DND-41 (cell line): ENCODE data around the gene HIGD2A.
A peak's percentile ranks its signal among the peaks of the same experiment; 100 is the strongest.

Source experiments
- ATAC-seq: fragments of 200-7000 bp; cut with Tn5 transposase; 3 replicates; pipeline ENCODE4 v1.9.1; 2021; ENCODE audit warnings: low read depth; ENCODE audit not compliant: insufficient read depth
- DNase-seq: peaks from one replicate; pipeline ENCODE4 v3.0.0-alpha.2; 2020
- H2AFZ ChIP-seq: 2 replicates; pipeline ENCODE4 v1.6.0; 2012; ENCODE audit warnings: low read depth, low read length
- H3K27ac ChIP-seq: 2 replicates; pipeline ENCODE4 v1.5.1; 2012; ENCODE audit warnings: low read length, inconsistent platforms
- H3K27me3 ChIP-seq: fragments of 200-600 bp; sonication (generic); 2 replicates; pipeline ENCODE4 v1.6.0; 2012; ENCODE audit warnings: low read length, mild to moderate bottlenecking, inconsistent platforms; ENCODE audit not compliant: insufficient read depth, poor library complexity
- H3K36me3 ChIP-seq: 2 replicates; pipeline ENCODE4 v1.5.1; 2012; ENCODE audit warnings: low read length, inconsistent platforms; ENCODE audit not compliant: insufficient read depth
- H3K4me1 ChIP-seq: 2 replicates; pipeline ENCODE4 v1.5.1; 2012; ENCODE audit warnings: mild to moderate bottlenecking, low read length; ENCODE audit not compliant: insufficient read depth
- H3K4me2 ChIP-seq: 2 replicates; pipeline ENCODE4 v1.6.0; 2012; ENCODE audit warnings: mild to moderate bottlenecking, moderate library complexity, low read length, inconsistent platforms; ENCODE audit not compliant: insufficient read depth
- H3K4me3 ChIP-seq, 2 experiments: fragments of 200-600 bp in 1 of 2; shearing (Covaris generic) in 1 of 2; 2 replicates each; pipeline ENCODE4 v1.5.1; 2012 to 2016; ENCODE audit warnings: inconsistent platforms in 2 of 2, low read length in 2 of 2, mild to moderate bottlenecking in 2 of 2, low read depth in 1 of 2, moderate library complexity in 1 of 2
- H3K79me2 ChIP-seq: 2 replicates; pipeline ENCODE4 v1.6.0; 2012; ENCODE audit warnings: low read length, inconsistent platforms; ENCODE audit not compliant: insufficient read depth
- H3K9ac ChIP-seq: 2 replicates; pipeline ENCODE4 v1.6.0; 2012; ENCODE audit warnings: low read depth, mild to moderate bottlenecking, inconsistent platforms, low read length, moderate library complexity
- H3K9me3 ChIP-seq: 2 replicates; pipeline ENCODE4 v1.5.1; 2012; ENCODE audit warnings: low read length, moderate library complexity, mild to moderate bottlenecking, inconsistent platforms; ENCODE audit not compliant: insufficient read depth, severe bottlenecking
- H4K20me1 ChIP-seq: 2 replicates; pipeline ENCODE4 v1.6.0; 2012; ENCODE audit warnings: low read length; ENCODE audit not compliant: insufficient read depth
- CTCF ChIP-seq: IDR thresholded peaks from 2 replicates; pipeline ENCODE4 v1.5.1; 2012; ENCODE audit warnings: borderline replicate concordance, low read length, moderate library complexity, mild to moderate bottlenecking; ENCODE audit not compliant: poor library complexity, severe bottlenecking; ENCODE audit errors: extremely low read depth
- EZH2 ChIP-seq: IDR thresholded peaks from 3 replicates; pipeline ENCODE4 v1.6.1; 2012; ENCODE audit warnings: borderline replicate concordance, low read depth, mild to moderate bottlenecking, moderate library complexity, low read length, inconsistent platforms; ENCODE audit not compliant: severe bottlenecking

The HIGD2A gene

GRCh38 chr5:176359658-176360057, 28.9 kb upstream of the HIGD2A start:
- H3K4me3 ChIP-seq = peak overlapping the region in 1 of 2 experiments; percentile 32; a peak in 1 of 4 replicates
- H3K4me2 ChIP-seq = peak overlapping the region; percentile 82
- DNase-seq (no peak), ATAC-seq (no peak)
- H3K9ac ChIP-seq = peak overlapping the region; percentile 90; the same call in 1 of the 2 replicates
- peaks cover 62% of the 10 kb centered on the region for H3K79me2 ChIP-seq
- peaks cover 29% of the 10 kb centered on the region for H4K20me1 ChIP-seq
- H2AFZ ChIP-seq = no peak overlapping the region
- no peak overlapping the region for H3K27ac ChIP-seq
- no peaks in the 10 kb centered on the region for H3K27me3 ChIP-seq
- H3K36me3 ChIP-seq = peaks cover 45% of the 10 kb centered on the region
- no peaks in the 10 kb centered on the region for H3K9me3 ChIP-seq
- peaks cover 28% of the 10 kb centered on the region for H3K4me1 ChIP-seq
- TF ChIP-seq CTCF (no peak), EZH2 (no peak)

DNA sequence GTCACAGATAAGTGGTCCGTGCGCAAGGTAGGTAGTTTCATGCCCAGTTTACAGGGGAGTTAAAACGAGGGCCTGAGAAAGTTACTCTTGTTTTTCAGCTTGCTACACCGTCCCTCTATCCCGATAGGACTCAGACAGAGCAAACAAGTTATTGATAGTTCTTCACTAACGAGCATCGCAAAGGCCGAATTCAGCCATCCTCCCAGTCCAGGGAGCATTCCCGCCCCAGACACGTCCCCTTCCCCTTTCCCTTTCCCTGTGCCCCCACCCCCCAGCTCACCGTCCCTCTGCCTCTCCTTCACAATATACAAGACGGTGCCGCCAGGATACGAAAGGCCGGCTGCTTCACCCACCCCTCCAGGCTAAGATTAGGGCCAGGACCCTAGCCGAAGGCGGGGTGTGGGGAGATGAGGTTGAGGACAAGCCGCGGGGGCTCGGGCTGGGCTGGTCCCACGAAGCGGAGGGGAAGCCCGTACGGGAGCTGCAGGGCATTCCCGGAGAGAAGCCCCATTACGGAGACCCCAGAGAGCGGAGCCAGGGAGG, 27.6 kb upstream of the HIGD2A start:
- H3K9ac ChIP-seq = peak overlapping the region; percentile 90
- peak overlapping the region; percentile 89 for H2AFZ ChIP-seq
- peak overlapping the region; percentile 75 to 99 for H3K4me3 ChIP-seq
- H4K20me1 ChIP-seq = peaks cover 17% of the 10 kb centered on the region; the same call in 1 of the 2 replicates
- H3K27me3 ChIP-seq = no peaks in the 10 kb centered on the region
- peaks cover 50% of the 10 kb centered on the region for H3K79me2 ChIP-seq
- ATAC-seq = no peak; the same call in 2 of the 3 replicates
- H3K27ac ChIP-seq = peak overlapping the region; percentile 80
- TF ChIP-seq CTCF = no peak
- TF ChIP-seq EZH2 = no peak
- no peak for DNase-seq
- H3K4me2 ChIP-seq = peak overlapping the region; percentile 82
- peaks cover 33% of the 10 kb centered on the region for H3K36me3 ChIP-seq
- no peaks in the 10 kb centered on the region for H3K9me3 ChIP-seq
- H3K4me1 ChIP-seq = peaks cover 28% of the 10 kb centered on the region

DNA sequence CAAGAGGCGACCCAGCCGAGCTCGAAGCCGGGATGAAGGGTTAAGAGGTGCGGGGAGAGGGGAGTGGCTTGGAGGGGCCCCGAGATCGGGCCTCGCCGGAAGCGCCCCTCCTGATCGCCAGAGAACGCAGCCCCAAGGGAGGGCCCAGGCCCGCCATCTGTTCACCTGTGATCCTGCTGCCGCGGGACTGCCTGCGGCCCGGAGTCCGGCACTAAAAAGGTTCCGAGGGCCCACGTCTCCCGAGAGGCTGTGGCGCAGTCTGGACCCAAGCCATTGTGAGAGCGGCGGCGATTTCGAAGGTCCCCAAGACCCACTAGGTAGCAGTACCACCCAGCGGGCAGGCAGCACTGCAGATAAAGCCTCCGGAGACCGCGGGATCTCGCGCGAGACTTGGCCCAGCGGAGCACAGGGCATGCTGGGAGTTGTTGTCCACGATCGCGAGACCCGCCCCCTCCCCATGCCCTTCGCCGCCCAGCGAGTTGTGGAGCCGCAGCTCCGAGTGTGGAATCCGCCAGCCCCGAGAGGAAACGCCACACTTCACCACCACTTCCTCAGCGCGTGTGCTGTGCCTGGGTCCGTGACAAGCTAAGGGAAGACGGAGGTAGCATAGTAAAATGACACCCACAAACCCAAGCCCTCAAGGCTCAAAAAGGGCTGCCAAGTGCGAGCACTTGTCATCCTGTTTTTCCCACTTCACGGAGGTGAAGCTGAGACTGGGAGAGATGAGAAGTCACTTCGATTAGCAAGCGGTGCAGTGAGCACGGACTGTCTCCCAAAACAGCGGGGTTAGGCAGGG, 26.9 kb upstream of the HIGD2A start, which contains the start of gene KIAA1191:
KIAA1191 (minus strand) TSS at position 328 of the 796 bp plus-strand sequence. CDS start 2,256 bp downstream, outside the sequence.
- H3K36me3 ChIP-seq = peaks cover 27% of the 10 kb centered on the region
- H3K9ac ChIP-seq = peak within 1 kb of the TSS; percentile 90
- H2AFZ ChIP-seq = peak within 1 kb of the TSS; percentile 89
- no peaks in the 10 kb centered on the region for H3K9me3 ChIP-seq
- DNase-seq (peak; percentile 95), ATAC-seq (peak; percentile 97)
- peak within 1 kb of the TSS; percentile 75 to 99 for H3K4me3 ChIP-seq
- TF ChIP-seq EZH2 = no peak
- peak; percentile 57 for TF ChIP-seq CTCF
- H3K27me3 ChIP-seq = no peaks in the 10 kb centered on the region
- H3K4me2 ChIP-seq = peak within 1 kb of the TSS; percentile 82
- peak within 1 kb of the TSS; percentile 80 for H3K27ac ChIP-seq
- H3K4me1 ChIP-seq = peaks cover 28% of the 10 kb centered on the region
- H4K20me1 ChIP-seq = peaks cover 11% of the 10 kb centered on the region; the same call in 1 of the 2 replicates
- H3K79me2 ChIP-seq = peaks cover 43% of the 10 kb centered on the region
